Suprapubic skin (tissue), 4 donors: Measurements from ENCODE around the gene ACAT2.

Source experiments
- EP300 ChIP-seq: sonication (generic); formaldehyde crosslinking; IDR thresholded peaks from one replicate; pipeline ENCODE4 v1.6.1; 2017; ENCODE audit warnings: antibody characterized with exemption
- POLR2A ChIP-seq, 2 donors: fragments of 450-650 bp; IDR thresholded peaks; one replicate each; pipeline ENCODE4 v1.6.1; 2017; ENCODE audit warnings: antibody characterized with exemption in 2 of 2, mild to moderate bottlenecking in 2 of 2, moderate library complexity in 2 of 2
- POLR2AphosphoS5 ChIP-seq, 3 donors: sonication (generic); formaldehyde crosslinking; IDR thresholded peaks; one replicate each; pipeline ENCODE4 v1.6.1; 2017; ENCODE audit warnings: antibody characterized with exemption in 3 of 3
- TF ChIP-seq, protein P1 (sequence below), 2 donors: fragments of 200-600 bp in 1 of 2; fragments of 450-650 bp in 1 of 2; sonication (generic) in 1 of 2; IDR thresholded peaks; one replicate each; pipeline ENCODE4 v1.5.1; 2016 to 2019; ENCODE audit warnings: antibody characterized with exemption in 2 of 2, mild to moderate bottlenecking in 1 of 2, moderate library complexity in 1 of 2

DNA sequence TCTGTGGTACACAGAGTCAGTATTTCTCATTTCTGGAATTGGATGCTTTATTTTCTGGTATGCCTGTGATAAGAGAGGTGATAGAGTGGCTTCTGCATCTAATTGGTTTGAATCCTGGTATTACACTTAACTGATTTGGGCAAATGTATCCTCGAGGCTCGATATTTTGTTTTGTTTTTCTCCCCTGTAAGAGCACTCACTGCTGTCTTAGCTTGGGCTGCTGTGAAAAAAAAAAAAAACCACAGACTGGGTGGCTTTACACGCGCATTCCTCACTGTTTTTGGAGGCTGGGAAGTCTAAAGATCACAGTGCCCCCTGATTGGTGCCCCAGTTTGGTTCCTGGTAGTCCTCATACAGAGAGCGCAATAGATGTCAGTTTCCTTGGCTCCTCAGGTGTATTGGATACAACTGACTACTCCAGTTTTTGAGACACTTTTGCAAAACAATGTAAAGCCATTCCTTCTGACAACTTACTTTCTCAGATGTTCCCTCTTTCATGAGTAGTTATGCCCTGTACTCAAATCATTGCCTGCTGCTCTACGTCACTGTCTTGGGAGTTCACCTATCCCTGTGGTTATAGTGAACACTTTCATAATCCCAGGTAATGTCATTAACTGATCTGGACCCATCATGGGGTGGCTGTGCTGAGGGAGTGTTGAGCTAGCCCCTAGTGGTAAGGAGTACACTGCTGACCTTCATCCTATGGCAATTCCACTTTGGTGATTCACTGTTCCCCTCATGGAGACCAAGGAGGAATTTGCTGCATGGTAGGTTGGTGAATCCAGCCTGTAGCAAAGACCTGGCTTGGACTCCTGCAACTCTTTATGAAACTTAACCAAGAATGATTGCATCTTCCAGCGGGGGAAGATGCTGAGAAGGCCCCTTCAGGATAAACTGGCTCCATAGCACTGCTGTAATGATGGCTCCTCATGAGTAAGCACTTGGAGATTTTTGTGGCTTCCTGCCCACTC, 3.5 kb upstream of the ACAT2 start:
- TF ChIP-seq, protein P1, sequence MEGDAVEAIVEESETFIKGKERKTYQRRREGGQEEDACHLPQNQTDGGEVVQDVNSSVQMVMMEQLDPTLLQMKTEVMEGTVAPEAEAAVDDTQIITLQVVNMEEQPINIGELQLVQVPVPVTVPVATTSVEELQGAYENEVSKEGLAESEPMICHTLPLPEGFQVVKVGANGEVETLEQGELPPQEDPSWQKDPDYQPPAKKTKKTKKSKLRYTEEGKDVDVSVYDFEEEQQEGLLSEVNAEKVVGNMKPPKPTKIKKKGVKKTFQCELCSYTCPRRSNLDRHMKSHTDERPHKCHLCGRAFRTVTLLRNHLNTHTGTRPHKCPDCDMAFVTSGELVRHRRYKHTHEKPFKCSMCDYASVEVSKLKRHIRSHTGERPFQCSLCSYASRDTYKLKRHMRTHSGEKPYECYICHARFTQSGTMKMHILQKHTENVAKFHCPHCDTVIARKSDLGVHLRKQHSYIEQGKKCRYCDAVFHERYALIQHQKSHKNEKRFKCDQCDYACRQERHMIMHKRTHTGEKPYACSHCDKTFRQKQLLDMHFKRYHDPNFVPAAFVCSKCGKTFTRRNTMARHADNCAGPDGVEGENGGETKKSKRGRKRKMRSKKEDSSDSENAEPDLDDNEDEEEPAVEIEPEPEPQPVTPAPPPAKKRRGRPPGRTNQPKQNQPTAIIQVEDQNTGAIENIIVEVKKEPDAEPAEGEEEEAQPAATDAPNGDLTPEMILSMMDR (IDR thresholded peaks at IDR 0.05): no peak
- TF ChIP-seq POLR2A (IDR thresholded peaks at IDR 0.05): no peak
- no peak for TF ChIP-seq EP300
- TF ChIP-seq POLR2AphosphoS5 (IDR thresholded peaks at IDR 0.05): no peak
